Sigmoid colon (tissue), 4 donors: ENCODE measurements around the gene KRTAP12-3.

Experiments
- EP300 ChIP-seq, 4 donors: sonication (generic); formaldehyde crosslinking; IDR thresholded peaks; one replicate each; pipeline ENCODE4 v1.6.1; 2017; ENCODE audit warnings: antibody characterized with exemption in 4 of 4
- POLR2A ChIP-seq, 2 donors: fragments of 450-650 bp; IDR thresholded peaks; one replicate each; pipeline ENCODE4 v1.6.1; 2016; ENCODE audit warnings: antibody characterized with exemption in 2 of 2, mild to moderate bottlenecking in 2 of 2, moderate library complexity in 2 of 2
- POLR2AphosphoS5 ChIP-seq, 4 donors: sonication (generic); formaldehyde crosslinking; IDR thresholded peaks; one replicate each; pipeline ENCODE4 v1.6.1; 2017; ENCODE audit warnings: antibody characterized with exemption in 4 of 4
- TF ChIP-seq, protein P1 (sequence below), 4 experiments: fragments of 450-650 bp in 3 of 4; fragments of 200-600 bp in 1 of 4; IDR thresholded peaks; one replicate each; pipeline ENCODE4 v1.5.1; 2016 to 2019; ENCODE audit warnings: antibody characterized with exemption in 4 of 4, mild to moderate bottlenecking in 3 of 4, moderate library complexity in 2 of 4

DNA sequence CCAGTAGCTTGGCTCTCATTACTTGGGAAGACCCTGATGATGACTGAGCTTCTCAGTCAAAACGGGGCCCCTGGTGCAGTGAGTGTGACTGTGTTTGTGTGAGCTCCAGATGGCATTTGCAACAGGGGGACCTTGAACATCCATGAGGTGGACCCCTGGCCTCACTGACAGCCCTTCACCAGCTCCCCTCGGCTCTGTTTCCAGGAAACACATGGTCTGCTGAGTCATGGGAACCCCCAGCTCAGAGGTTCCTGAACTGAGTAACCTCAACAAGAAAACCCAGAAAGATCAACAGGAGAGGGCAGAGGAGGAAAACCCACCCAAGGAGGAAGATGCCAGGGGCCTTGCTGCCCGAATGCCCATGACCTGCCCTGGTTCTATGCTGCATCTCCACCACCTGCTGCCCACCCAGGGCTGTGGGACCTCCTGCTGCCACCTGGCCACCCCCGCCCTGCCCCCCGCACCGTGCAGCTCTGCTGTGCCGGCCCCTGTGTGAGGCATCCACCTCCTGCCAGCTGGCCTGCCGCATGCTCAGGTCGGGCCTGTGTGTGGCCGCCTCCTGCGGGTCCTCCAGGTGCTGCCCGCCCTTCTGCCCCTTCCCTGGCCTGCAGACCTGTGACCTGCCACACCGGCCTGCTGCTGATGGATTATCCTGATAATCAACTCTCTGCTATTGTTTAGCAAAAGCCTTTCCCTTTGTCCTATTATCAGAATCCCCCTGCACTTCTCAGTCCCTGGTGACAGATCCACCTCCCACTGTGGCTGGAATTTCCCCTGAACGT, 28.5 kb downstream of the KRTAP12-3 start:
- TF ChIP-seq, protein P1, sequence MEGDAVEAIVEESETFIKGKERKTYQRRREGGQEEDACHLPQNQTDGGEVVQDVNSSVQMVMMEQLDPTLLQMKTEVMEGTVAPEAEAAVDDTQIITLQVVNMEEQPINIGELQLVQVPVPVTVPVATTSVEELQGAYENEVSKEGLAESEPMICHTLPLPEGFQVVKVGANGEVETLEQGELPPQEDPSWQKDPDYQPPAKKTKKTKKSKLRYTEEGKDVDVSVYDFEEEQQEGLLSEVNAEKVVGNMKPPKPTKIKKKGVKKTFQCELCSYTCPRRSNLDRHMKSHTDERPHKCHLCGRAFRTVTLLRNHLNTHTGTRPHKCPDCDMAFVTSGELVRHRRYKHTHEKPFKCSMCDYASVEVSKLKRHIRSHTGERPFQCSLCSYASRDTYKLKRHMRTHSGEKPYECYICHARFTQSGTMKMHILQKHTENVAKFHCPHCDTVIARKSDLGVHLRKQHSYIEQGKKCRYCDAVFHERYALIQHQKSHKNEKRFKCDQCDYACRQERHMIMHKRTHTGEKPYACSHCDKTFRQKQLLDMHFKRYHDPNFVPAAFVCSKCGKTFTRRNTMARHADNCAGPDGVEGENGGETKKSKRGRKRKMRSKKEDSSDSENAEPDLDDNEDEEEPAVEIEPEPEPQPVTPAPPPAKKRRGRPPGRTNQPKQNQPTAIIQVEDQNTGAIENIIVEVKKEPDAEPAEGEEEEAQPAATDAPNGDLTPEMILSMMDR (IDR thresholded peaks at IDR 0.05), result no peak
- no peak for TF ChIP-seq POLR2A (IDR thresholded peaks at IDR 0.05)
- no peak for TF ChIP-seq EP300 (IDR thresholded peaks at IDR 0.05)
- TF ChIP-seq POLR2AphosphoS5 (IDR thresholded peaks at IDR 0.05), result no peak
